H1 (cell line): Measurements from ENCODE around the gene VPS37C. TPM values are rescaled to one million over a fixed set of nuclear protein-coding genes. Genes with fewer than 3 reads are reported as not detected.

Experiments
- CREB1 ChIP-seq: IDR thresholded peaks from 2 replicates; pipeline ENCODE4 v1.6.1; 2012; ENCODE audit warnings: inconsistent platforms
- JUN ChIP-seq: IDR thresholded peaks from 2 replicates; pipeline ENCODE4 v1.6.1; 2011; ENCODE audit warnings: low read depth, mild to moderate bottlenecking, improper control_type of control experiment, low read length
- KDM4A ChIP-seq: IDR thresholded peaks from one replicate; pipeline ENCODE4 v1.7.1; 2012; ENCODE audit warnings: low read depth, mild to moderate bottlenecking, moderate library complexity, low read length, inconsistent platforms; ENCODE audit not compliant: severe bottlenecking
- RAD21 ChIP-seq, 2 experiments: IDR thresholded peaks in 1 of 2; conservative IDR thresholded peaks in 1 of 2; 2 replicates each; pipeline ENCODE4 v1.6.1; 2011; ENCODE audit warnings: low read depth in 2 of 2, low read length in 2 of 2, improper control_type of control experiment in 1 of 2, inconsistent platforms in 1 of 2, mild to moderate bottlenecking in 1 of 2, moderate library complexity in 1 of 2
- RFX5 ChIP-seq: IDR thresholded peaks from 2 replicates; pipeline ENCODE4 v1.6.1; 2011; ENCODE audit warnings: low read depth, low read length, improper control_type of control experiment, borderline replicate concordance
- RNF2 ChIP-seq: fragments of 200-900, 300-1000 bp; sonication (generic); IDR thresholded peaks from 2 replicates; pipeline ENCODE4 v1.7.1; 2016; ENCODE audit warnings: borderline replicate concordance, low read depth, mild to moderate bottlenecking, antibody characterized with exemption, low read length; ENCODE audit not compliant: poor library complexity, severe bottlenecking; ENCODE audit errors: missing control alignments
- SP1 ChIP-seq: IDR thresholded peaks from 2 replicates; pipeline ENCODE4 v1.6.1; 2011; ENCODE audit warnings: low read depth, low read length
- polyA plus RNA-seq, 7 experiments: library from polyadenylated mRNA; depleted of rRNA in 3 of 7; stranded (reverse) in 5 of 7; unstranded in 2 of 7; fragments of >200 nt in 5 of 7; fragments of 200-250 nt in 2 of 7; gene quantifications; 1 replicate in 5 of 7; 2 replicates in 1 of 7; 4 replicates in 1 of 7; pipeline versions ENCODE4 v1.2.1 to v1.2.3, GENCODE V29; 2011 to 2013; ENCODE audit warnings: missing spikeins in 2 of 7, mixed read lengths in 2 of 7
- total RNA-seq: library from RNA; stranded (reverse); fragmentation: NEBNext Ultra II Directional; extraction: Animal tissue kit (Norgen Biotek cat#: 25700); gene quantifications from 2 replicates; pipeline ENCODE4 v1.2.1, GENCODE V29; 2021
- TF ChIP-seq, protein P1 (sequence below): fragments of 300-600 bp; sonication (generic); IDR thresholded peaks from 2 replicates; pipeline ENCODE4 v1.7.1; 2012; ENCODE audit warnings: low read length, moderate library complexity, mild to moderate bottlenecking, inconsistent platforms; ENCODE audit not compliant: insufficient replicate concordance
- TF ChIP-seq, protein P2 (sequence below): IDR thresholded peaks from 2 replicates; pipeline ENCODE4 v1.6.1; 2012; ENCODE audit warnings: inconsistent platforms

VPS37C gene
- total and polyA plus RNA-seq, 2 of the 8 experiments (the other 6 are each of a cell fraction or from before 2014, with no cell fraction given), result 12.9 to 21.0 TPM

DNA sequence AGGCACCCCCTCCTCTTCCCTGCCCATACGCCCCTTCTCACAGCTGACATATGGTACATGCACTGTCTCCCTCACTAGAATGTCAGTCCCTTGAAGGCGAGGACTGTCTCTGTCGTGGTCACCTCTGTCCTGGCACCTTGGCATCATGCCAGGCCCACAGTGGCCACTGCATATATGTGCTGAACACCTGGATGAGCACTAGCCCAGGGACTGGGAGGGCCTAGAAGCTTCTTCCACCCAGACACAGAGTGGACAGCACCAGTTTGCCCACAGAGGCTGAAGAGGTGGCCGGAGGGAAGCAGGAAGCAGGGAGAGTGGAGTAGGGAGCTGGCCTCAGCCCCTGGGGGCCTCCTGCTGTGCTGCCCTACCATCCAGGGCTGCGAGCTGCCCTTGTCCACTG, 28.6 kb downstream of the VPS37C start (continued):
- TF ChIP-seq, protein P1, sequence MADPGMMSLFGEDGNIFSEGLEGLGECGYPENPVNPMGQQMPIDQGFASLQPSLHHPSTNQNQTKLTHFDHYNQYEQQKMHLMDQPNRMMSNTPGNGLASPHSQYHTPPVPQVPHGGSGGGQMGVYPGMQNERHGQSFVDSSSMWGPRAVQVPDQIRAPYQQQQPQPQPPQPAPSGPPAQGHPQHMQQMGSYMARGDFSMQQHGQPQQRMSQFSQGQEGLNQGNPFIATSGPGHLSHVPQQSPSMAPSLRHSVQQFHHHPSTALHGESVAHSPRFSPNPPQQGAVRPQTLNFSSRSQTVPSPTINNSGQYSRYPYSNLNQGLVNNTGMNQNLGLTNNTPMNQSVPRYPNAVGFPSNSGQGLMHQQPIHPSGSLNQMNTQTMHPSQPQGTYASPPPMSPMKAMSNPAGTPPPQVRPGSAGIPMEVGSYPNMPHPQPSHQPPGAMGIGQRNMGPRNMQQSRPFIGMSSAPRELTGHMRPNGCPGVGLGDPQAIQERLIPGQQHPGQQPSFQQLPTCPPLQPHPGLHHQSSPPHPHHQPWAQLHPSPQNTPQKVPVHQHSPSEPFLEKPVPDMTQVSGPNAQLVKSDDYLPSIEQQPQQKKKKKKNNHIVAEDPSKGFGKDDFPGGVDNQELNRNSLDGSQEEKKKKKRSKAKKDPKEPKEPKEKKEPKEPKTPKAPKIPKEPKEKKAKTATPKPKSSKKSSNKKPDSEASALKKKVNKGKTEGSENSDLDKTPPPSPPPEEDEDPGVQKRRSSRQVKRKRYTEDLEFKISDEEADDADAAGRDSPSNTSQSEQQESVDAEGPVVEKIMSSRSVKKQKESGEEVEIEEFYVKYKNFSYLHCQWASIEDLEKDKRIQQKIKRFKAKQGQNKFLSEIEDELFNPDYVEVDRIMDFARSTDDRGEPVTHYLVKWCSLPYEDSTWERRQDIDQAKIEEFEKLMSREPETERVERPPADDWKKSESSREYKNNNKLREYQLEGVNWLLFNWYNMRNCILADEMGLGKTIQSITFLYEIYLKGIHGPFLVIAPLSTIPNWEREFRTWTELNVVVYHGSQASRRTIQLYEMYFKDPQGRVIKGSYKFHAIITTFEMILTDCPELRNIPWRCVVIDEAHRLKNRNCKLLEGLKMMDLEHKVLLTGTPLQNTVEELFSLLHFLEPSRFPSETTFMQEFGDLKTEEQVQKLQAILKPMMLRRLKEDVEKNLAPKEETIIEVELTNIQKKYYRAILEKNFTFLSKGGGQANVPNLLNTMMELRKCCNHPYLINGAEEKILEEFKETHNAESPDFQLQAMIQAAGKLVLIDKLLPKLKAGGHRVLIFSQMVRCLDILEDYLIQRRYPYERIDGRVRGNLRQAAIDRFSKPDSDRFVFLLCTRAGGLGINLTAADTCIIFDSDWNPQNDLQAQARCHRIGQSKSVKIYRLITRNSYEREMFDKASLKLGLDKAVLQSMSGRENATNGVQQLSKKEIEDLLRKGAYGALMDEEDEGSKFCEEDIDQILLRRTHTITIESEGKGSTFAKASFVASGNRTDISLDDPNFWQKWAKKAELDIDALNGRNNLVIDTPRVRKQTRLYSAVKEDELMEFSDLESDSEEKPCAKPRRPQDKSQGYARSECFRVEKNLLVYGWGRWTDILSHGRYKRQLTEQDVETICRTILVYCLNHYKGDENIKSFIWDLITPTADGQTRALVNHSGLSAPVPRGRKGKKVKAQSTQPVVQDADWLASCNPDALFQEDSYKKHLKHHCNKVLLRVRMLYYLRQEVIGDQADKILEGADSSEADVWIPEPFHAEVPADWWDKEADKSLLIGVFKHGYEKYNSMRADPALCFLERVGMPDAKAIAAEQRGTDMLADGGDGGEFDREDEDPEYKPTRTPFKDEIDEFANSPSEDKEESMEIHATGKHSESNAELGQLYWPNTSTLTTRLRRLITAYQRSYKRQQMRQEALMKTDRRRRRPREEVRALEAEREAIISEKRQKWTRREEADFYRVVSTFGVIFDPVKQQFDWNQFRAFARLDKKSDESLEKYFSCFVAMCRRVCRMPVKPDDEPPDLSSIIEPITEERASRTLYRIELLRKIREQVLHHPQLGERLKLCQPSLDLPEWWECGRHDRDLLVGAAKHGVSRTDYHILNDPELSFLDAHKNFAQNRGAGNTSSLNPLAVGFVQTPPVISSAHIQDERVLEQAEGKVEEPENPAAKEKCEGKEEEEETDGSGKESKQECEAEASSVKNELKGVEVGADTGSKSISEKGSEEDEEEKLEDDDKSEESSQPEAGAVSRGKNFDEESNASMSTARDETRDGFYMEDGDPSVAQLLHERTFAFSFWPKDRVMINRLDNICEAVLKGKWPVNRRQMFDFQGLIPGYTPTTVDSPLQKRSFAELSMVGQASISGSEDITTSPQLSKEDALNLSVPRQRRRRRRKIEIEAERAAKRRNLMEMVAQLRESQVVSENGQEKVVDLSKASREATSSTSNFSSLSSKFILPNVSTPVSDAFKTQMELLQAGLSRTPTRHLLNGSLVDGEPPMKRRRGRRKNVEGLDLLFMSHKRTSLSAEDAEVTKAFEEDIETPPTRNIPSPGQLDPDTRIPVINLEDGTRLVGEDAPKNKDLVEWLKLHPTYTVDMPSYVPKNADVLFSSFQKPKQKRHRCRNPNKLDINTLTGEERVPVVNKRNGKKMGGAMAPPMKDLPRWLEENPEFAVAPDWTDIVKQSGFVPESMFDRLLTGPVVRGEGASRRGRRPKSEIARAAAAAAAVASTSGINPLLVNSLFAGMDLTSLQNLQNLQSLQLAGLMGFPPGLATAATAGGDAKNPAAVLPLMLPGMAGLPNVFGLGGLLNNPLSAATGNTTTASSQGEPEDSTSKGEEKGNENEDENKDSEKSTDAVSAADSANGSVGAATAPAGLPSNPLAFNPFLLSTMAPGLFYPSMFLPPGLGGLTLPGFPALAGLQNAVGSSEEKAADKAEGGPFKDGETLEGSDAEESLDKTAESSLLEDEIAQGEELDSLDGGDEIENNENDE, result no peak
- TF ChIP-seq SP1, result no peak
- no peak for TF ChIP-seq CREB1
- no peak for TF ChIP-seq JUN
- no peak for TF ChIP-seq KDM4A
- no peak for TF ChIP-seq RAD21 (IDR thresholded peaks at IDR 0.05 in 1 of 2, conservative IDR thresholded peaks at IDR 0.05 in 1 of 2; ENCODE audit: low read depth in 2 of 2, low read length in 2 of 2)
- no peak for TF ChIP-seq RNF2
- TF ChIP-seq, protein P2, sequence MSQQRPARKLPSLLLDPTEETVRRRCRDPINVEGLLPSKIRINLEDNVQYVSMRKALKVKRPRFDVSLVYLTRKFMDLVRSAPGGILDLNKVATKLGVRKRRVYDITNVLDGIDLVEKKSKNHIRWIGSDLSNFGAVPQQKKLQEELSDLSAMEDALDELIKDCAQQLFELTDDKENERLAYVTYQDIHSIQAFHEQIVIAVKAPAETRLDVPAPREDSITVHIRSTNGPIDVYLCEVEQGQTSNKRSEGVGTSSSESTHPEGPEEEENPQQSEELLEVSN, result no peak
- no peak for TF ChIP-seq RFX5
